ENCODE data around the gene TMBIM1. TPM values are rescaled to one million over a fixed set of nuclear protein-coding genes. Genes with fewer than 3 reads are reported as not detected.

The TMBIM1 gene
- polyA plus RNA-seq, 2 donors, result 196 to 231 TPM

- no peaks in the 10 kb centered on the region for H3K27me3 ChIP-seq (ENCODE audit: control insufficient read depth in 1 of 2, insufficient read depth in 2 of 2, low read length in 2 of 2)
- 96 to 97% methylated on average over 6 of the region's 6 CpGs for WGBS, 2 donors
- no peaks in the 10 kb centered on the region for H3K9me3 ChIP-seq (ENCODE audit: control insufficient read depth in 2 of 2, insufficient read depth in 1 of 2, low read depth in 1 of 2, low read length in 1 of 2)
- H3K36me3 ChIP-seq (ENCODE audit: control insufficient read depth in 2 of 2, insufficient read depth in 2 of 2, low read length in 1 of 2), result peaks cover 17 to 47% of the 10 kb centered on the region in 2 donors
- H3K4me1 ChIP-seq (ENCODE audit: control insufficient read depth in 2 of 2, insufficient read depth in 2 of 2, low read length in 1 of 2), result peaks cover 11 to 14% of the 10 kb centered on the region in 2 donors
- no peak overlapping the region for H3K27ac ChIP-seq (ENCODE audit: low read depth in 2 of 2, low read length in 1 of 2)
- no peak overlapping the region for H3K4me3 ChIP-seq (ENCODE audit: low read depth in 1 of 2, low read length in 2 of 2)
These were observed 25.0 kb downstream of the TMBIM1 start for GRCh38 chr2:218267259-218267658.

- Histone ChIP-seq H3K36me3 (ENCODE audit: control insufficient read depth in 2 of 2, insufficient read depth in 2 of 2, low read length in 1 of 2) (peaks cover 17 to 45% of the 10 kb centered on the region in 2 donors), H3K27ac (ENCODE audit: low read depth in 2 of 2, low read length in 1 of 2) (no peak overlapping the region)
- 86 to 91% methylated on average over 13 to 15 of the region's 15 CpGs for WGBS, 2 donors
These were observed 25.9 kb downstream of the TMBIM1 start for GRCh38 chr2:218266316-218266979.

GRCh38 chr2:218265626-218266025, 26.7 kb downstream of the TMBIM1 start:
- no peak overlapping the region for H3K4me3 ChIP-seq (ENCODE audit: low read depth in 1 of 2, low read length in 2 of 2)
- no peaks in the 10 kb centered on the region for H3K27me3 ChIP-seq (ENCODE audit: control insufficient read depth in 1 of 2, insufficient read depth in 2 of 2, low read length in 2 of 2)
- H3K27ac ChIP-seq (ENCODE audit: low read depth in 2 of 2, low read length in 1 of 2), result no peak overlapping the region
- no peaks in the 10 kb centered on the region for H3K9me3 ChIP-seq (ENCODE audit: control insufficient read depth in 2 of 2, insufficient read depth in 1 of 2, low read depth in 1 of 2, low read length in 1 of 2)
- 87 to 89% methylated on average over 8 of the region's 8 CpGs for WGBS, 2 donors
- peaks cover 17 to 45% of the 10 kb centered on the region in 2 donors for H3K36me3 ChIP-seq (ENCODE audit: control insufficient read depth in 2 of 2, insufficient read depth in 2 of 2, low read length in 1 of 2)
- peaks cover 8 to 9% of the 10 kb centered on the region in 2 donors for H3K4me1 ChIP-seq (ENCODE audit: control insufficient read depth in 2 of 2, insufficient read depth in 2 of 2, low read length in 1 of 2)

More at GRCh38 chr2:218266316-218266979, 25.9 kb downstream of the TMBIM1 start:
- no peaks in the 10 kb centered on the region for H3K27me3 ChIP-seq (ENCODE audit: control insufficient read depth in 1 of 2, insufficient read depth in 2 of 2, low read length in 2 of 2)
- H3K9me3 ChIP-seq (ENCODE audit: control insufficient read depth in 2 of 2, insufficient read depth in 1 of 2, low read depth in 1 of 2, low read length in 1 of 2), result no peaks in the 10 kb centered on the region
- peaks cover 11 to 13% of the 10 kb centered on the region in 2 donors for H3K4me1 ChIP-seq (ENCODE audit: control insufficient read depth in 2 of 2, insufficient read depth in 2 of 2, low read length in 1 of 2)
- H3K4me3 ChIP-seq (ENCODE audit: low read depth in 1 of 2, low read length in 2 of 2), result no peak overlapping the region

- 65 to 82% methylated on average over 22 of the region's 22 CpGs for WGBS, 2 donors
- no peak overlapping the region for H3K4me3 ChIP-seq (ENCODE audit: low read depth in 1 of 2, low read length in 2 of 2)
- H3K27ac ChIP-seq (ENCODE audit: low read depth in 2 of 2, low read length in 1 of 2), result no peak overlapping the region
- H3K4me1 ChIP-seq (ENCODE audit: control insufficient read depth in 2 of 2, insufficient read depth in 2 of 2, low read length in 1 of 2), result peaks cover 8 to 9% of the 10 kb centered on the region in 2 donors
- peaks cover 17 to 45% of the 10 kb centered on the region in 2 donors for H3K36me3 ChIP-seq (ENCODE audit: control insufficient read depth in 2 of 2, insufficient read depth in 2 of 2, low read length in 1 of 2)
- H3K27me3 ChIP-seq (ENCODE audit: control insufficient read depth in 1 of 2, insufficient read depth in 2 of 2, low read length in 2 of 2), result no peaks in the 10 kb centered on the region
- no peaks in the 10 kb centered on the region for H3K9me3 ChIP-seq (ENCODE audit: control insufficient read depth in 2 of 2, insufficient read depth in 1 of 2, low read depth in 1 of 2, low read length in 1 of 2)
These were observed 27.3 kb downstream of the TMBIM1 start for GRCh38 chr2:218264773-218265561.

- Histone ChIP-seq H3K9me3 (ENCODE audit: control insufficient read depth in 2 of 2, insufficient read depth in 1 of 2, low read depth in 1 of 2, low read length in 1 of 2) (no peaks in the 10 kb centered on the region), H3K4me1 (ENCODE audit: control insufficient read depth in 2 of 2, insufficient read depth in 2 of 2, low read length in 1 of 2) (peaks cover 6 to 7% of the 10 kb centered on the region in 2 donors), H3K27me3 (ENCODE audit: control insufficient read depth in 1 of 2, insufficient read depth in 2 of 2, low read length in 2 of 2) (no peaks in the 10 kb centered on the region), H3K27ac (ENCODE audit: low read depth in 2 of 2, low read length in 1 of 2) (no peak overlapping the region), H3K4me3 (ENCODE audit: low read depth in 1 of 2, low read length in 2 of 2) (no peak overlapping the region), H3K36me3 (ENCODE audit: control insufficient read depth in 2 of 2, insufficient read depth in 2 of 2, low read length in 1 of 2) (peaks cover 17 to 45% of the 10 kb centered on the region in 2 donors)
- WGBS, 2 donors, result 69 to 77% methylated on average over 17 of the region's 17 CpGs
These were observed 28.3 kb downstream of the TMBIM1 start for GRCh38 chr2:218263817-218264641.

- no peak overlapping the region for H3K27ac ChIP-seq (ENCODE audit: low read depth in 2 of 2, low read length in 1 of 2)
- whole genome bisulfite sequencing, 2 donors, result 82 to 85% methylated on average over 39 of the region's 39 CpGs
- no peaks in the 10 kb centered on the region for H3K27me3 ChIP-seq (ENCODE audit: control insufficient read depth in 1 of 2, insufficient read depth in 2 of 2, low read length in 2 of 2)
- no peak overlapping the region for H3K4me3 ChIP-seq (ENCODE audit: low read depth in 1 of 2, low read length in 2 of 2)
- H3K9me3 ChIP-seq (ENCODE audit: control insufficient read depth in 2 of 2, insufficient read depth in 1 of 2, low read depth in 1 of 2, low read length in 1 of 2), result no peaks in the 10 kb centered on the region
- peaks cover 17 to 45% of the 10 kb centered on the region in 2 donors for H3K36me3 ChIP-seq (ENCODE audit: control insufficient read depth in 2 of 2, insufficient read depth in 2 of 2, low read length in 1 of 2)
- peaks cover 5% of the 10 kb centered on the region in 2 donors for H3K4me1 ChIP-seq (ENCODE audit: control insufficient read depth in 2 of 2, insufficient read depth in 2 of 2, low read length in 1 of 2)
These were observed 29.4 kb downstream of the TMBIM1 start for GRCh38 chr2:218262631-218263586.

- Histone ChIP-seq H3K4me1 (ENCODE audit: control insufficient read depth in 2 of 2, insufficient read depth in 2 of 2, low read length in 1 of 2) (peaks cover 5% of the 10 kb centered on the region in 2 donors), H3K9me3 (ENCODE audit: control insufficient read depth in 2 of 2, insufficient read depth in 1 of 2, low read depth in 1 of 2, low read length in 1 of 2) (no peaks in the 10 kb centered on the region), H3K36me3 (ENCODE audit: control insufficient read depth in 2 of 2, insufficient read depth in 2 of 2, low read length in 1 of 2) (peaks cover 17 to 41% of the 10 kb centered on the region in 2 donors), H3K27me3 (ENCODE audit: control insufficient read depth in 1 of 2, insufficient read depth in 2 of 2, low read length in 2 of 2) (no peaks in the 10 kb centered on the region), H3K27ac (ENCODE audit: low read depth in 2 of 2, low read length in 1 of 2) (no peak overlapping the region), H3K4me3 (ENCODE audit: low read depth in 1 of 2, low read length in 2 of 2) (no peak overlapping the region)
- 71 to 76% methylated on average over 6 of the region's 6 CpGs for whole genome bisulfite sequencing, 2 donors
These were observed 30.1 kb downstream of the TMBIM1 start for GRCh38 chr2:218262237-218262600.

- Histone ChIP-seq H3K4me3 (ENCODE audit: low read depth in 1 of 2, low read length in 2 of 2) (no peak overlapping the region), H3K27ac (ENCODE audit: low read depth in 2 of 2, low read length in 1 of 2) (no peak overlapping the region)
- 54 to 62% methylated on average over 8 of the region's 8 CpGs for WGBS, 2 donors
These were observed 30.7 kb downstream of the TMBIM1 start for GRCh38 chr2:218261423-218262236.

More at GRCh38 chr2:218261423-218262236, 30.7 kb downstream of the TMBIM1 start:
- Histone ChIP-seq H3K36me3 (ENCODE audit: control insufficient read depth in 2 of 2, insufficient read depth in 2 of 2, low read length in 1 of 2) (peaks cover 17 to 36% of the 10 kb centered on the region in 2 donors), H3K9me3 (ENCODE audit: control insufficient read depth in 2 of 2, insufficient read depth in 1 of 2, low read depth in 1 of 2, low read length in 1 of 2) (no peaks in the 10 kb centered on the region), H3K27me3 (ENCODE audit: control insufficient read depth in 1 of 2, insufficient read depth in 2 of 2, low read length in 2 of 2) (no peaks in the 10 kb centered on the region), H3K4me1 (ENCODE audit: control insufficient read depth in 2 of 2, insufficient read depth in 2 of 2, low read length in 1 of 2) (peaks cover 5% of the 10 kb centered on the region in 2 donors)
